Activated CD4-positive, CD25-positive, alpha-beta regulatory T cell treated with anti-CD3 and anti-CD28 coated beads, Interleukin-2, amount 50 U/mL, for 16 hours (primary cell): ENCODE data around the gene PRKN.

Source experiments
- DNase-seq: peaks from one replicate; pipeline ENCODE4 v3.0.0-alpha.2; 2020; ENCODE audit warnings: low read depth, low spot score

The PRKN gene

GRCh38 chr6:161418463-161418945 is 1309.1 kb downstream of the PRKN start:
- no peak for DNase-seq

- no peak for DNase-seq
Measured at GRCh38 chr6:161417717-161418462, 1309.7 kb downstream of the PRKN start.

- no peak for DNase-seq
Measured at GRCh38 chr6:161415302-161415855, 1312.2 kb downstream of the PRKN start.

GRCh38 chr6:161414707-161415106 is 1312.9 kb downstream of the PRKN start:
- DNase-seq: no peak

- DNase-seq: no peak
Measured at GRCh38 chr6:161414180-161414579, 1313.4 kb downstream of the PRKN start.

GRCh38 chr6:161413355-161413771 is 1314.2 kb downstream of the PRKN start:
- no peak for DNase-seq

- DNase-seq: no peak
Measured at GRCh38 chr6:161412795-161413194, 1314.8 kb downstream of the PRKN start.

GRCh38 chr6:161411265-161411944 is 1316.2 kb downstream of the PRKN start:
- DNase-seq: no peak

GRCh38 chr6:161410736-161411135 is 1316.8 kb downstream of the PRKN start:
- DNase-seq: no peak

GRCh38 chr6:161410076-161410475 is 1317.5 kb downstream of the PRKN start:
- DNase-seq: no peak

GRCh38 chr6:161409353-161409752 is 1318.2 kb downstream of the PRKN start:
- DNase-seq: no peak

GRCh38 chr6:161408041-161408440 is 1319.5 kb downstream of the PRKN start:
- no peak for DNase-seq

- no peak for DNase-seq
Measured at GRCh38 chr6:161407581-161407980, 1320.0 kb downstream of the PRKN start.

- DNase-seq: no peak
Measured at GRCh38 chr6:161407115-161407514, 1320.5 kb downstream of the PRKN start.

- DNase-seq: no peak
Measured at GRCh38 chr6:161406646-161407045, 1320.9 kb downstream of the PRKN start.

GRCh38 chr6:161405418-161405817 is 1322.1 kb downstream of the PRKN start:
- DNase-seq: no peak

- DNase-seq: no peak
Measured at GRCh38 chr6:161403717-161404116, 1323.8 kb downstream of the PRKN start.

- DNase-seq: no peak
Measured at GRCh38 chr6:161401587-161402309, 1325.8 kb downstream of the PRKN start.

- DNase-seq: no peak
Measured at GRCh38 chr6:161400671-161401070, 1326.9 kb downstream of the PRKN start.

GRCh38 chr6:161396539-161396938 is 1331.0 kb downstream of the PRKN start:
- DNase-seq: no peak

GRCh38 chr6:161395716-161396231 is 1331.8 kb downstream of the PRKN start:
- no peak for DNase-seq

- DNase-seq: no peak
Measured at GRCh38 chr6:161394437-161394836, 1333.1 kb downstream of the PRKN start.
